Liver (tissue), 9 donors: ENCODE measurements around the gene SPAM1. TPM values are rescaled to one million over a fixed set of nuclear protein-coding genes. Genes with fewer than 3 reads are reported as not detected.

Experiments
- DNase-seq: peaks from one replicate; pipeline ENCODE4 v3.0.0-alpha.2; 2017; ENCODE audit warnings: low spot score
- H3K27ac ChIP-seq, 2 donors: one replicate each; pipeline ENCODE4 v1.7.0; 2013; ENCODE audit warnings: inconsistent platforms in 2 of 2, low read length in 2 of 2, control low read depth in 1 of 2, low read depth in 1 of 2, mild to moderate bottlenecking in 1 of 2
- H3K27me3 ChIP-seq, 4 donors: one replicate each; pipeline versions ENCODE4 v1.6.1 to v1.7.0; 2013; ENCODE audit warnings: low read length in 3 of 4, inconsistent platforms in 1 of 4, mild to moderate bottlenecking in 1 of 4, moderate library complexity in 1 of 4; ENCODE audit not compliant: control insufficient read depth in 4 of 4, insufficient read depth in 4 of 4
- H3K36me3 ChIP-seq, 4 donors: one replicate each; pipeline versions ENCODE4 v1.6.1 to v1.7.0; 2013; ENCODE audit warnings: low read length in 3 of 4, mild to moderate bottlenecking in 3 of 4, low read depth in 1 of 4, moderate library complexity in 1 of 4; ENCODE audit not compliant: control insufficient read depth in 4 of 4, insufficient read depth in 3 of 4
- H3K4me1 ChIP-seq, 4 donors: one replicate each; pipeline versions ENCODE4 v1.6.1 to v1.7.0; 2013; ENCODE audit warnings: low read length in 3 of 4, mild to moderate bottlenecking in 3 of 4, moderate library complexity in 1 of 4; ENCODE audit not compliant: control insufficient read depth in 4 of 4, insufficient read depth in 4 of 4
- H3K4me3 ChIP-seq, 3 donors: one replicate each; pipeline versions ENCODE4 v1.6.1 to v1.7.0; 2013; ENCODE audit warnings: low read length in 3 of 3, control low read depth in 1 of 3, low read depth in 1 of 3, mild to moderate bottlenecking in 1 of 3
- H3K9ac ChIP-seq, 2 donors: one replicate each; pipeline ENCODE4 v1.7.0; 2013; ENCODE audit warnings: low read length in 2 of 2, mild to moderate bottlenecking in 2 of 2, moderate library complexity in 2 of 2, control low read depth in 1 of 2, low read depth in 1 of 2
- H3K9me3 ChIP-seq, 4 donors: one replicate each; pipeline versions ENCODE4 v1.6.1 to v1.7.0; 2013; ENCODE audit warnings: low read length in 3 of 4; ENCODE audit not compliant: control insufficient read depth in 4 of 4
- ATF3 ChIP-seq: IDR thresholded peaks from 2 replicates; pipeline ENCODE4 v1.6.1; 2016; ENCODE audit warnings: antibody characterized with exemption
- CTCF ChIP-seq: fragments of 150-350 bp; IDR thresholded peaks from 2 replicates; pipeline ENCODE4 v1.5.1; 2017; ENCODE audit warnings: improper control_type of control experiment, low read depth, low read length; ENCODE audit not compliant: missing input control
- EGR1 ChIP-seq, 2 donors: IDR thresholded peaks; 2 replicates each; pipeline ENCODE4 v1.6.1; 2016 to 2018; ENCODE audit warnings: antibody characterized with exemption in 2 of 2, low read depth in 2 of 2
- FOXA1 ChIP-seq: IDR thresholded peaks from 2 replicates; pipeline ENCODE4 v1.6.1; 2016; ENCODE audit warnings: antibody characterized with exemption
- HNF4A ChIP-seq, 2 donors: conservative IDR thresholded peaks; 2 replicates each; pipeline ENCODE4 v1.6.1; 2016; ENCODE audit warnings: antibody characterized with exemption in 2 of 2, mild to moderate bottlenecking in 2 of 2
- HNF4G ChIP-seq: IDR thresholded peaks from 2 replicates; pipeline ENCODE4 v1.6.1; 2016; ENCODE audit warnings: antibody characterized with exemption
- JUND ChIP-seq, 2 donors: IDR thresholded peaks; 2 replicates each; pipeline ENCODE4 v1.6.1; 2016; ENCODE audit warnings: antibody characterized with exemption in 2 of 2
- MAX ChIP-seq: IDR thresholded peaks from 2 replicates; pipeline ENCODE4 v1.6.1; 2016; ENCODE audit warnings: antibody characterized with exemption
- NR2F2 ChIP-seq: IDR thresholded peaks from 2 replicates; pipeline ENCODE4 v1.6.1; 2016; ENCODE audit warnings: antibody characterized with exemption
- RAD21 ChIP-seq, 2 donors: IDR thresholded peaks; 2 replicates each; pipeline ENCODE4 v1.6.1; 2016; ENCODE audit warnings: antibody characterized with exemption in 2 of 2, mild to moderate bottlenecking in 2 of 2
- REST ChIP-seq: IDR thresholded peaks from 2 replicates; pipeline ENCODE4 v1.6.1; 2016; ENCODE audit warnings: antibody characterized with exemption, mild to moderate bottlenecking
- RXRA ChIP-seq, 2 donors: IDR thresholded peaks; 2 replicates each; pipeline ENCODE4 v1.6.1; 2017 to 2018; ENCODE audit warnings: antibody characterized with exemption in 2 of 2, mild to moderate bottlenecking in 1 of 2
- SP1 ChIP-seq: IDR thresholded peaks from 2 replicates; pipeline ENCODE4 v1.6.1; 2018; ENCODE audit warnings: antibody characterized with exemption, mild to moderate bottlenecking
- TAF1 ChIP-seq: conservative IDR thresholded peaks from 2 replicates; pipeline ENCODE4 v1.6.1; 2016; ENCODE audit warnings: antibody characterized with exemption, mild to moderate bottlenecking
- YY1 ChIP-seq: IDR thresholded peaks from 2 replicates; pipeline ENCODE4 v1.6.1; 2016; ENCODE audit warnings: antibody characterized with exemption, mild to moderate bottlenecking
- ZBTB33 ChIP-seq: IDR thresholded peaks from 2 replicates; pipeline ENCODE4 v1.6.1; 2016; ENCODE audit warnings: antibody characterized with exemption
- polyA plus RNA-seq, 2 donors: library from polyadenylated mRNA; stranded (reverse) in 1 of 2; unstranded in 1 of 2; fragments of 200-250 nt in 1 of 2; fragments of >200 nt in 1 of 2; fragmentation: Nextera tagmentation in 1 of 2; extraction: Ambion mirVana in 1 of 2; gene quantifications; one replicate each; pipeline versions ENCODE4 v1.2.1 to v1.2.3, GENCODE V29; 2013 to 2015
- total RNA-seq, 2 donors: library from RNA; depleted of rRNA; stranded (reverse); fragments of >200 nt; gene quantifications; one replicate each; pipeline ENCODE4 v1.2.3, GENCODE V29; 2014
- donor health status: healthy.
- donor health status: healthy.
- donor health status: healthy.
- donor health status: healthy.
- donor health status: healthy.

SPAM1 gene
- total and polyA plus RNA-seq, 4 donors: not detected

- Histone ChIP-seq H3K27ac (no peak overlapping the region), H3K36me3 (no peaks in the 10 kb centered on the region), H3K4me3 (no peak overlapping the region), H3K27me3 (no peaks in the 10 kb centered on the region), H3K9ac (no peak overlapping the region), H3K9me3 (no peaks in the 10 kb centered on the region), H3K4me1 (no peaks in the 10 kb centered on the region)
- DNase-seq: no peak
- TF ChIP-seq NR2F2 (no peak), RAD21 (IDR thresholded peaks at IDR 0.05) (no peak), ATF3 (no peak), TAF1 (no peak), ZBTB33 (no peak), JUND (IDR thresholded peaks at IDR 0.05) (no peak), SP1 (no peak), YY1 (no peak), MAX (no peak), FOXA1 (no peak), CTCF (no peak), HNF4G (no peak), RXRA (IDR thresholded peaks at IDR 0.05) (no peak), HNF4A (conservative IDR thresholded peaks at IDR 0.05) (no peak), REST (no peak), EGR1 (IDR thresholded peaks at IDR 0.05; ENCODE audit: low read depth in 2 of 2) (no peak)
Measured at GRCh38 chr7:123975084-123975483, 50.0 kb downstream of the SPAM1 start.

GRCh38 chr7:123977081-123977480, 52.0 kb downstream of the SPAM1 start:
- no peaks in the 10 kb centered on the region for H3K27me3 ChIP-seq
- no peaks in the 10 kb centered on the region for H3K4me1 ChIP-seq
- H3K27ac ChIP-seq: no peak overlapping the region
- no peak overlapping the region for H3K4me3 ChIP-seq
- TF ChIP-seq NR2F2: no peak
- no peak for TF ChIP-seq ATF3
- TF ChIP-seq YY1: no peak
- TF ChIP-seq JUND (IDR thresholded peaks at IDR 0.05): no peak
- H3K9ac ChIP-seq: no peak overlapping the region
- no peak for DNase-seq
- no peaks in the 10 kb centered on the region for H3K9me3 ChIP-seq
- no peaks in the 10 kb centered on the region for H3K36me3 ChIP-seq
